ENCODE results near the gene CEP152. TPM values are rescaled to one million over a fixed set of nuclear protein-coding genes. Genes with fewer than 3 reads are reported as not detected.

Gene CEP152
- total RNA-seq, 1 donor from 2014 or later, result 26.2 TPM

- no peaks in the 10 kb centered on the region for H3K4me1 Mint-ChIP-seq (ENCODE audit: low read depth)
- intact Hi-C loops (cut with micrococcal nuclease), result no loop called here
- H3K27me3 Mint-ChIP-seq (ENCODE audit: low read depth), result peaks cover 5% of the 10 kb centered on the region
- H3K9me3 Mint-ChIP-seq, result peaks cover 20% of the 10 kb centered on the region
- peaks cover 17% of the 10 kb centered on the region for H3K36me3 Mint-ChIP-seq (ENCODE audit: low read depth)
- no peak for DNase-seq (ENCODE audit: low spot score)
- H3K4me3 Mint-ChIP-seq (ENCODE audit: low read depth), result no peak overlapping the region
- H3K27ac Mint-ChIP-seq, result no peak overlapping the region
Measured at GRCh38 chr15:48832648-48833047, 21.8 kb upstream of the CEP152 start.

- peaks cover 3% of the 10 kb centered on the region for H3K27me3 Mint-ChIP-seq (ENCODE audit: low read depth)
Measured at GRCh38 chr15:48828906-48829305, 18.0 kb upstream of the CEP152 start.

GRCh38 chr15:48828471-48828870 is 17.6 kb upstream of the CEP152 start:
- peaks cover 17% of the 10 kb centered on the region for H3K36me3 Mint-ChIP-seq (ENCODE audit: low read depth)
- no peak overlapping the region for H3K27ac Mint-ChIP-seq
- peaks cover 3% of the 10 kb centered on the region for H3K27me3 Mint-ChIP-seq (ENCODE audit: low read depth)
- H3K9me3 Mint-ChIP-seq, result peaks cover 13% of the 10 kb centered on the region
- intact Hi-C loops (cut with micrococcal nuclease), result no loop called here
- no peak for DNase-seq (ENCODE audit: low spot score)
- no peak overlapping the region for H3K4me3 Mint-ChIP-seq (ENCODE audit: low read depth)
- H3K4me1 Mint-ChIP-seq (ENCODE audit: low read depth), result peaks cover 6% of the 10 kb centered on the region

More at GRCh38 chr15:48828906-48829305, 18.0 kb upstream of the CEP152 start:
- Mint-ChIP-seq H3K4me3 (ENCODE audit: low read depth) (no peak overlapping the region), H3K9me3 (peaks cover 17% of the 10 kb centered on the region), H3K36me3 (ENCODE audit: low read depth) (peaks cover 18% of the 10 kb centered on the region), H3K27ac (no peak overlapping the region), H3K4me1 (ENCODE audit: low read depth) (peaks cover 6% of the 10 kb centered on the region)
- no peak for DNase-seq (ENCODE audit: low spot score)
- intact Hi-C loops (cut with micrococcal nuclease), result no loop called here

DNA sequence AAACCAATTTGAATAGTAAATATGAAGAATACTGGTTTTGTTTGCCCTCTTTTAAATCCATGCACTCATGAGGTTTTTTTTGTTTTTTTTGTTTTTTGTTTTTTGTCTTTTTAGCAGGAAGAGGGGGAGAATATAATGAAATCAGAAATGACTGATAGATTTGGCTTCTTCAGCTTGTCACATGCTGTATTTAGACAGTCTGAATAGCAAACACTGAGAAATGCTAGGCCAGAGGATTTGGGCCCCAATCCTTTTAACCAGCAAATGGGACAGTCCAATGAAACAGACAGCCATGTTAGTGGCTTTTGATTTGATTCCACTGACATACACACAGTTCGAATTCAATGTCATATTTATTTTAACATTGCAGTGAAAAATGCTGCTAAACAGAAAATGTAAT is 14.2 kb upstream of the CEP152 start:
- Mint-ChIP-seq H3K9me3 (no peaks in the 10 kb centered on the region), H3K36me3 (ENCODE audit: low read depth) (peaks cover 6% of the 10 kb centered on the region), H3K27ac (no peak overlapping the region), H3K4me3 (ENCODE audit: low read depth) (no peak overlapping the region), H3K4me1 (ENCODE audit: low read depth) (peaks cover 6% of the 10 kb centered on the region), H3K27me3 (ENCODE audit: low read depth) (peaks cover 6% of the 10 kb centered on the region)
- no peak for DNase-seq (ENCODE audit: low spot score)
- intact Hi-C loops (cut with micrococcal nuclease), result no loop called here

DNA sequence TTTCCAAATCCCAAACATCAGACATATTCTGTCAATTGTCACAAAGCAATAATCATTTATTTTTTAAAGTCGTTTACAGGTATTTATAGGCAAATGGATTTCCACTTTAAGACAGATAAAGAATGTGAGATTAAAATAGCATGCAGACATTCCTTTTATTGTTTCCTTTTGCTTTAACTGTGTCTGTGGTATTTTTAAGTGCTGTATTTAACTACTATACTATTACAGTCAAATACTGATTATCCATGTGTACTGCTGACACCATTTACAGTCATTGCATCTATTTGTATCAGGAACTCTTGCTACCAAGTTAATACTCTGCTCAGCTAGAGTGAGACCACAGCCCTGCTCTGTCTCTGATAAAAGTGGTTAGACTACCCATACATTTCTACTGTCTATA is 12.8 kb upstream of the CEP152 start:
- Mint-ChIP-seq H3K27me3 (ENCODE audit: low read depth) (peaks cover 6% of the 10 kb centered on the region), H3K9me3 (no peaks in the 10 kb centered on the region), H3K27ac (no peak overlapping the region), H3K4me1 (ENCODE audit: low read depth) (peaks cover 6% of the 10 kb centered on the region), H3K36me3 (ENCODE audit: low read depth) (peaks cover 6% of the 10 kb centered on the region), H3K4me3 (ENCODE audit: low read depth) (no peak overlapping the region)
- intact Hi-C loops (cut with micrococcal nuclease), result no loop called here
- DNase-seq (ENCODE audit: low spot score), result no peak

- no peak overlapping the region for H3K27ac Mint-ChIP-seq
- DNase-seq (ENCODE audit: low spot score), result no peak
- intact Hi-C loops (cut with micrococcal nuclease), result no loop called here
- peaks cover 6% of the 10 kb centered on the region for H3K36me3 Mint-ChIP-seq (ENCODE audit: low read depth)
- no peaks in the 10 kb centered on the region for H3K9me3 Mint-ChIP-seq
- H3K4me3 Mint-ChIP-seq (ENCODE audit: low read depth), result no peak overlapping the region
- peaks cover 6% of the 10 kb centered on the region for H3K27me3 Mint-ChIP-seq (ENCODE audit: low read depth)
- peaks cover 6% of the 10 kb centered on the region for H3K4me1 Mint-ChIP-seq (ENCODE audit: low read depth)
Measured at GRCh38 chr15:48823237-48823636, 12.4 kb upstream of the CEP152 start.

DNA sequence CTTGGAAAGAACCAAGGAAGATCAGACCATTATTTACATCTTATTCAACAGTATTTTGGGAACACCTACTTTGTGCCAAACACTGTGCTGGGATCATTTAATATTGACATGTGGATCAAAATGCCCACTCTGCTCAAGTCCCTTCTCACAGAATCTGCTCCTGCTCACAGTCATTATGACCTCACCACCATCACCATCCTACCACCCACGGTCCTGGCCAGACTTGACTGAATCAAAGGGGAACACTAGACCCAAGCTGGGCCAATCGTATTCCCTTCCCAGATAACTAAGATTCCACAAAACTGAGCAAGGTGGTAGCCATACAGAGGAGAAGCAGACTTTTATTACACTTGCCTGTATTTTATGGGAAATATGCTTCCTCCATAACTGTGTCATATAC is 3.4 kb upstream of the CEP152 start:
- Mint-ChIP-seq H3K27me3 (ENCODE audit: low read depth) (peaks cover 15% of the 10 kb centered on the region), H3K9me3 (no peaks in the 10 kb centered on the region), H3K27ac (no peak overlapping the region), H3K4me1 (ENCODE audit: low read depth) (peaks cover 16% of the 10 kb centered on the region), H3K36me3 (ENCODE audit: low read depth) (peaks cover 2% of the 10 kb centered on the region), H3K4me3 (ENCODE audit: low read depth) (no peak overlapping the region)
- intact Hi-C loops (cut with micrococcal nuclease), result loop anchor here (5.0 to 10.0 kb wide), 3 partner anchors 63 to 479 kb away; partner anchors contain the start of genes DUT and EID1
- no peak for DNase-seq (ENCODE audit: low spot score)

DNA sequence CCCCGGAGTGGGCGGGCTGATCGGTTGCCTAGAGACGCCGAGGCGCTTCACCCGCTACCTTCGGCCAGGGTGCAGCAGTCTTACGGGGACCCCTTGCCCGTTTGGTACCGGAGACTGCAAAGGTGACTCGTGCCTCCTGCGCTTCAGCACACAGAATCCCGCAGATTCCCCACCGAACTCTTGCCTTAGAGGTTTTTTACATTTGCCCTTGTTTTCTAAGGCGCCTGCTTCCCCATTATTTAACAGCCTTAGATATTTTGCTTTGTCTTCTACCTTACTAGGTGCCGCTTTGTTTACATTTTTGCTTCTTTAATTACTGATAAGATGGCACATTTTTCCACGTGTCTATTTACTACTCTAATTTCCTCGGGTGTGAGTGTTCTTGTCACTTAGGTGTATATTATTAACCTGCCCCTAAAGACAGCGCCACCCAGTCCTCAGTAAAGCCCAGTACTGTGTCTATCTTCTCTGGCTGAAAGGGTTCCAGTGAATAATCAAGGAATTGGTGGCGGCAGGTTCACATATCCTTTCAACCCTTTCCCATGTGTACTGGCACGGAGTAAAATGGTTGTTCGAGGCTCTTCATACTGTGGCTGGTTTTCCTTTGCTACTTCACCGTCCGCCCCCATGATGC is 573 bp upstream of the CEP152 start:
- intact Hi-C loops (cut with micrococcal nuclease), result loop anchor here (2.0 to 10.0 kb wide), 4 partner anchors 66 to 477 kb away; partner anchors contain the start of genes COPS2, DUT and EID1
- no peak for DNase-seq (ENCODE audit: low spot score)
- H3K4me3 Mint-ChIP-seq (ENCODE audit: low read depth), result peak overlapping the region; percentile 97
- H3K27ac Mint-ChIP-seq, result no peak overlapping the region
- peaks cover 26% of the 10 kb centered on the region for H3K4me1 Mint-ChIP-seq (ENCODE audit: low read depth)
- H3K36me3 Mint-ChIP-seq (ENCODE audit: low read depth), result peaks cover 2% of the 10 kb centered on the region
- peaks cover 11% of the 10 kb centered on the region for H3K27me3 Mint-ChIP-seq (ENCODE audit: low read depth)
- no peaks in the 10 kb centered on the region for H3K9me3 Mint-ChIP-seq

GRCh38 chr15:48806151-48806550 is 4.7 kb downstream of the CEP152 start:
- no peak for DNase-seq (ENCODE audit: low spot score)
- Mint-ChIP-seq H3K4me3 (ENCODE audit: low read depth) (no peak overlapping the region), H3K27ac (no peak overlapping the region), H3K9me3 (no peaks in the 10 kb centered on the region), H3K27me3 (ENCODE audit: low read depth) (no peaks in the 10 kb centered on the region), H3K36me3 (ENCODE audit: low read depth) (peaks cover 34% of the 10 kb centered on the region), H3K4me1 (ENCODE audit: low read depth) (peaks cover 51% of the 10 kb centered on the region)
- intact Hi-C loops (cut with micrococcal nuclease), result loop anchor here (10.0 kb wide), 1 partner anchor 301 kb away; no protein-coding TSS in a partner anchor

DNA sequence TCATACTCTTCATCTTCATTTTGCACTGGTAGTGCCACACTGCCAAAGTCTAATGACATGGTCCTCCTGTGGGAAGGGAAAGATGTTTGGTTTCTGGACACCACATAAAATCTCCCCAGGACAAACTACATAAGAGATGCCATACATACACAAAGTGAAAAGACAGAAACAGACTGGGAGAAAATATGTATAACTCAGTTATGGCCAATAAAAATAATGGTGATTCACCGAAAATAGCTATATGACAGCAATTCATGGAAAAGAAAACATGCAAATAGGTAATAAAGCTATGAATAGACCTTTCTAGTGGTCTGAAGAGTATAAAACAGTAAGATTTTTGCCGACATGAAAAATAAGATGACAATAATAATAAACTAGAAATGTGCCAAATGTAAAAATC is 5.3 kb downstream of the CEP152 start:
- Mint-ChIP-seq H3K27ac (no peak overlapping the region), H3K27me3 (ENCODE audit: low read depth) (no peaks in the 10 kb centered on the region), H3K4me3 (ENCODE audit: low read depth) (no peak overlapping the region), H3K36me3 (ENCODE audit: low read depth) (peaks cover 34% of the 10 kb centered on the region), H3K4me1 (ENCODE audit: low read depth) (peaks cover 52% of the 10 kb centered on the region), H3K9me3 (no peaks in the 10 kb centered on the region)
- intact Hi-C loops (cut with micrococcal nuclease), result loop anchor here (10.0 kb wide), 1 partner anchor 301 kb away; no protein-coding TSS in a partner anchor
- no peak for DNase-seq (ENCODE audit: low spot score)

DNA sequence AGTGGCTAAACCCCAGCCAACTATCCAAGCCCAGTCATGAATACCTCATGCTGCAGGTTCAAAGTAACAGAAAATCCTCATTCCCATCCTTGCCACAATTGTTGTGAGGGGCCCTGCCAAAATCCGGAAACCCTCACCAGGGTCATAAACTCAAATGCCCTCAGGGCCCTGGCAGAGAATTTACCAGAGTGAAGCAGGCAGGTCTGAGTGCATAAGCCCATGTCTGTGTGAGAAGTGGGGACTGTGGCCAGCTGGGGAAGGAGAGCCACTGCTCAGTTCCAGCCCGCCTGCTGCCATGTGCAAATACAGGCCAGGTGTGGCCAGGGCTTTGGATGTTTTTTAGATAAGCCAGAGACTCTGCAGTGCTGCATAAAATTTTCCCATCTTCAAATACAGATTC is 7.0 kb downstream of the CEP152 start:
- no peak for DNase-seq (ENCODE audit: low spot score)
- Mint-ChIP-seq H3K27ac (no peak overlapping the region), H3K27me3 (ENCODE audit: low read depth) (no peaks in the 10 kb centered on the region), H3K36me3 (ENCODE audit: low read depth) (peaks cover 37% of the 10 kb centered on the region), H3K4me1 (ENCODE audit: low read depth) (peaks cover 45% of the 10 kb centered on the region), H3K9me3 (no peaks in the 10 kb centered on the region), H3K4me3 (ENCODE audit: low read depth) (no peak overlapping the region)
- intact Hi-C loops (cut with micrococcal nuclease), result loop anchor here (10.0 kb wide), 1 partner anchor 299 kb away; no protein-coding TSS in a partner anchor

DNA sequence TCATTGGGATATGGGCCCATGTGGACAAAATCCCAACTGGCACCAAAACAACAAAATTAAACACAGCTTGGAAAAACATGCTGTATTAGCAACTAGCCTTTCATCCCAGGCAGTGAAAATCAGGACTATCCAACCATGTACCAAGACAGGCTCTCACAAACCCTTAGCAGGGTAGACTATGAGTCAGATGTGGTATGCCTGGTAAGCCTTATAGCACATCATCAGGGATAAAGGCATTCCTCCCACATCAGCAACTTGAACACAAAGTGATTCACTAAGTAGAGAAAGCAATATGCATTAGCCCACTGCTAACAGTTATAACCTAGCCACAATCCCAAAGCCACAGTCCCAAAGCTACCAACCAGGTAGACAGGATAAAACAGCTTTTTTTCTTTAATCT is 8.0 kb downstream of the CEP152 start:
- Mint-ChIP-seq H3K4me3 (ENCODE audit: low read depth) (no peak overlapping the region), H3K27me3 (ENCODE audit: low read depth) (no peaks in the 10 kb centered on the region), H3K27ac (no peak overlapping the region), H3K36me3 (ENCODE audit: low read depth) (peaks cover 42% of the 10 kb centered on the region), H3K9me3 (no peaks in the 10 kb centered on the region), H3K4me1 (ENCODE audit: low read depth) (peaks cover 49% of the 10 kb centered on the region)
- no peak for DNase-seq (ENCODE audit: low spot score)
- intact Hi-C loops (cut with micrococcal nuclease), result loop anchor here (10.0 kb wide), 1 partner anchor 298 kb away; no protein-coding TSS in a partner anchor

GRCh38 chr15:48802257-48802656 is 8.6 kb downstream of the CEP152 start:
- H3K4me1 Mint-ChIP-seq (ENCODE audit: low read depth), result peaks cover 55% of the 10 kb centered on the region
- intact Hi-C loops (cut with micrococcal nuclease), result loop anchor here (10.0 kb wide), 1 partner anchor 297 kb away; no protein-coding TSS in a partner anchor
- H3K27me3 Mint-ChIP-seq (ENCODE audit: low read depth), result no peaks in the 10 kb centered on the region
- H3K9me3 Mint-ChIP-seq, result no peaks in the 10 kb centered on the region
- H3K36me3 Mint-ChIP-seq (ENCODE audit: low read depth), result peaks cover 48% of the 10 kb centered on the region
- H3K4me3 Mint-ChIP-seq (ENCODE audit: low read depth), result no peak overlapping the region
- no peak for DNase-seq (ENCODE audit: low spot score)
- peak overlapping the region; percentile 9 for H3K27ac Mint-ChIP-seq

Measured in activated T-helper 2 cell treated with anti-CD3 and anti-CD28 coated beads, Interferon-gamma antibody, Interleukin-2, Interleukin-4, amounts not matched to agents 10 μg/mL and 5 μg/mL and 100 μg/mL, durations not matched to agents 14 hours and 24 hours and 36 hours (primary cell).